HCT116 (cell line): ENCODE data around the gene RRAGC. TPM values are rescaled to one million over a fixed set of nuclear protein-coding genes. Genes with fewer than 3 reads are reported as not detected.

ENCODE experiments used
- ATAC-seq: fragments of 200-7000 bp; cut with Tn5 transposase; 2 replicates; pipeline ENCODE4 v1.9.1; 2020; ENCODE audit warnings: mild to moderate bottlenecking, moderate library complexity
- BruUV-seq: library from RNA; stranded (reverse); fragments of 400-500 nt; replicated peaks from 2 replicates; lab custom pipeline; 2021; lab: Mats Ljungman, UMichigan
- CTCF ChIA-PET: fragments of 300-600 bp; sonication (Branson Sonifier 250); formaldehyde crosslinking; loops from one replicate; lab custom pipeline; 2021; ENCODE audit warnings: antibody characterized with exemption; lab: Charles Lee
- POLR2A ChIA-PET: fragments of 300-600, 350-600 bp; sonication (Branson Sonifier 250); formaldehyde crosslinking; loops from one replicate; lab custom pipeline; 2021; ENCODE audit warnings: antibody characterized with exemption; lab: Charles Lee
- RAD21 ChIA-PET, 2 experiments: fragments of 300-600 bp; sonication (Branson Sonifier 250); formaldehyde crosslinking; loops; one replicate each; lab custom pipeline; 2023; ENCODE audit warnings: low total read pairs in 2 of 2; ENCODE audit not compliant: uncharacterized antibody in 2 of 2, unreplicated experiment in 2 of 2, low non-redundant PET in 1 of 2; lab: Charles Lee
- DNase-seq: peaks from one replicate; pipeline ENCODE4 v3.0.0-alpha.2; 2010; ENCODE audit warnings: low read depth, low spot score
- H2AFZ ChIP-seq: fragments of 200-600 bp; shearing (Covaris generic), sonication (generic); 2 replicates; pipeline ENCODE4 v1.6.1; 2017; ENCODE audit warnings: low read depth, mixed run types, mixed read lengths, antibody characterized with exemption, low read length; ENCODE audit not compliant: poor library complexity, severe bottlenecking
- H3K27ac ChIP-seq: 2 replicates; pipeline ENCODE4 v1.5.1; 2012; ENCODE audit warnings: low read depth, low read length
- H3K27me3 ChIP-seq: fragments of 200-600 bp; sonication (generic); 2 replicates; pipeline ENCODE4 v1.6.1; 2016; ENCODE audit warnings: mixed run types, low read length, mixed read lengths; ENCODE audit not compliant: insufficient read depth
- H3K36me3 ChIP-seq, 2 experiments: fragments of 200-500 bp in 1 of 2; fragments of 200-600 bp in 1 of 2; sonication (Bioruptor generic) in 1 of 2; sonication (generic) in 1 of 2; 2 replicates each; pipeline versions ENCODE4 v1.5.1 to v1.6.1; 2014 to 2016; ENCODE audit warnings: low read length in 2 of 2, inconsistent platforms in 1 of 2, mixed read lengths in 1 of 2, mixed run types in 1 of 2; ENCODE audit not compliant: insufficient read depth in 2 of 2, control insufficient read depth in 1 of 2
- H3K4me1 ChIP-seq, 2 experiments: fragments of 200-600 bp in 1 of 2; sonication (generic) in 1 of 2; 2 replicates each; pipeline versions ENCODE4 v1.5.1 to v1.6.1; 2012 to 2017; ENCODE audit warnings: low read length in 2 of 2, inconsistent platforms in 1 of 2, mild to moderate bottlenecking in 1 of 2, mixed read lengths in 1 of 2, mixed run types in 1 of 2, moderate library complexity in 1 of 2; ENCODE audit not compliant: insufficient read depth in 2 of 2, control insufficient read depth in 1 of 2
- H3K4me2 ChIP-seq: fragments of 200-600 bp; sonication (generic); 2 replicates; pipeline ENCODE4 v1.6.1; 2017; ENCODE audit warnings: mixed run types, low read length, mixed read lengths
- H3K4me3 ChIP-seq, 2 experiments: fragments of 200-600 bp in 1 of 2; sonication (generic) in 1 of 2; replicated peaks in 1 of 2; 2 replicates each; pipeline ENCODE4 v1.5.1; 2011 to 2016; ENCODE audit warnings: low read length in 2 of 2, control low read depth in 1 of 2, low read depth in 1 of 2, mild to moderate bottlenecking in 1 of 2, mixed read lengths in 1 of 2, mixed run types in 1 of 2
- H3K79me2 ChIP-seq: fragments of 200-600 bp; sonication (generic); 2 replicates; pipeline ENCODE4 v1.6.1; 2017; ENCODE audit warnings: mild to moderate bottlenecking, mixed run types, low read length, moderate library complexity, mixed read lengths; ENCODE audit not compliant: insufficient read depth
- H3K9ac ChIP-seq: fragments of 200-600 bp; sonication (generic); 2 replicates; pipeline ENCODE4 v1.6.1; 2016; ENCODE audit warnings: low read length, mixed read lengths
- H3K9me2 ChIP-seq: fragments of 200-600 bp; sonication (generic), shearing (Covaris generic); 2 replicates; pipeline ENCODE4 v1.6.1; 2017; ENCODE audit warnings: mixed run types, mild to moderate bottlenecking, moderate library complexity; ENCODE audit not compliant: insufficient read depth
- H3K9me3 ChIP-seq, 2 experiments: fragments of 200-500 bp in 1 of 2; fragments of 200-600 bp in 1 of 2; sonication (Bioruptor generic) in 1 of 2; sonication (generic) in 1 of 2; 2 replicates each; pipeline ENCODE4 v1.6.1; 2014 to 2017; ENCODE audit warnings: low read length in 2 of 2, mixed read lengths in 2 of 2, inconsistent platforms in 1 of 2, low read depth in 1 of 2, mild to moderate bottlenecking in 1 of 2, mixed run types in 1 of 2, moderate library complexity in 1 of 2; ENCODE audit not compliant: control insufficient read depth in 1 of 2, insufficient read depth in 1 of 2
- H4K20me1 ChIP-seq: fragments of 200-600 bp; sonication (generic), shearing (Covaris generic); 2 replicates; pipeline ENCODE4 v1.6.1; 2017; ENCODE audit warnings: mixed run types, mild to moderate bottlenecking, moderate library complexity; ENCODE audit not compliant: insufficient read depth
- CBX3 ChIP-seq: IDR thresholded peaks from 2 replicates; pipeline ENCODE4 v1.6.1; 2012; ENCODE audit warnings: low read depth
- EGR1 ChIP-seq: IDR thresholded peaks from 2 replicates; pipeline ENCODE4 v1.6.1; 2012; ENCODE audit warnings: low read depth
- ELF1 ChIP-seq: IDR thresholded peaks from 2 replicates; pipeline ENCODE4 v1.6.1; 2012; ENCODE audit warnings: low read depth, borderline replicate concordance
- EZH2 ChIP-seq: fragments of 200-600 bp; sonication (generic); IDR thresholded peaks from 2 replicates; pipeline ENCODE4 v1.6.1; 2017; ENCODE audit warnings: antibody characterized with exemption, mixed run types
- EZH2phosphoT487 ChIP-seq: fragments of 200-600 bp; IDR thresholded peaks from 2 replicates; pipeline ENCODE4 v1.6.1; 2018; ENCODE audit warnings: antibody characterized with exemption, borderline replicate concordance
- POLR2A ChIP-seq: IDR thresholded peaks from 2 replicates; pipeline ENCODE4 v1.7.0; 2011; ENCODE audit warnings: borderline replicate concordance; ENCODE audit not compliant: insufficient read depth, insufficient read length; ENCODE audit errors: extremely low read depth
- POLR2AphosphoS5 ChIP-seq: IDR thresholded peaks from 2 replicates; pipeline ENCODE4 v1.6.1; 2011; ENCODE audit warnings: mild to moderate bottlenecking, low read depth, low read length, moderate library complexity
- RAD21 ChIP-seq: IDR thresholded peaks from 2 replicates; pipeline ENCODE4 v1.6.1; 2012; ENCODE audit warnings: low read depth, mild to moderate bottlenecking
- TCF7L2 ChIP-seq: IDR thresholded peaks from 2 replicates; pipeline ENCODE4 v1.7.0; 2011; ENCODE audit warnings: borderline replicate concordance, inconsistent platforms; ENCODE audit not compliant: insufficient read depth, insufficient read length; ENCODE audit errors: extremely low read depth
- intact Hi-C: fragments of 100-400 bp; cut with micrococcal nuclease; formaldehyde crosslinking; loops from 2 replicates; pipeline ENCODE4 v1.10.0; 2022
- total RNA-seq: library from RNA; stranded (reverse); gene quantifications from one replicate; pipeline ENCODE4 v1.2.1, GENCODE V29; 2021; ENCODE audit not compliant: unreplicated experiment
- TF ChIP-seq, protein P1 (sequence below): IDR thresholded peaks from 2 replicates; pipeline ENCODE4 v1.6.1; 2012
- TF ChIP-seq, protein P2 (sequence below): IDR thresholded peaks from 2 replicates; pipeline ENCODE4 v1.6.1; 2012; ENCODE audit warnings: low read depth
- TF ChIP-seq, protein P3 (sequence below), 3 experiments: fragments of 200-600 bp in 1 of 3; sonication (generic) in 1 of 3; IDR thresholded peaks in 2 of 3; conservative IDR thresholded peaks in 1 of 3; 2 replicates each; pipeline ENCODE4 v1.5.1; 2012 to 2017; ENCODE audit warnings: low read depth in 2 of 3, low read length in 2 of 3, antibody characterized with exemption in 1 of 3, borderline replicate concordance in 1 of 3, control low read depth in 1 of 3, mild to moderate bottlenecking in 1 of 3, mixed read lengths in 1 of 3, mixed run types in 1 of 3, moderate library complexity in 1 of 3; ENCODE audit not compliant: insufficient read depth in 1 of 3

Gene RRAGC
- total RNA-seq, 1 experiment from 2014 or later: 11.7 TPM

DNA sequence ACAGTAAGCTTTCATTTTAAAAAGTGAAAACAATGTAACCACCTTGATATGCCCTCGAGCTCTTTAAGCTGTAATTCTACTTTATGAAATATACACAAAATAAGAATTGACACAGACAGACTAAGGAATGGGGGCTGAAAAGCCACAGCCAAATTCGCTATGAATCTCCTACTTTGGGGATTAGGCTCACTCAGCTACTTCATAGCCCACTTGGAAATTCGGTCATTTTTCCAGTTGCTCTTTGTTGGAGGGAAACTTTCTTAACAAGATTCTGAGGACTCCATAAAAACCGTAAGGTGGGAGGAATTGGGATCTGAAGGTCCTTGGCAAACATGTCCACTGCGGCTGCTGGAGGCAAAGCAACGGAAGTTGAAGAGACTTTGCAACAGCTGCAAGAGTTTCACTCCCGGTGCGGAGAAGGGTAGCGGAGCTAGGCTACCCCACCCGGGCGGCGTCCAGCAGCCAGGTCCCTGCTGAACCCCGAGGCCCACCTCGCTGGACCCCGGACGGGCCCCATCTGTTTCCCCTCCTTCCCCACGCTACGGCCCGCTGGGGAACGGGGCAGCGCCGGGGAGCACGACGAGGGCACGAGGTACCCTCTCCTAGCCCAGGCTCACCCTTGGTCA lies 12.9 kb upstream of the RRAGC start (continued):
- no peak for TF ChIP-seq POLR2A
- TF ChIP-seq ELF1: no peak
- TF ChIP-seq EZH2phosphoT487: no peak
- TF ChIP-seq, protein P1, sequence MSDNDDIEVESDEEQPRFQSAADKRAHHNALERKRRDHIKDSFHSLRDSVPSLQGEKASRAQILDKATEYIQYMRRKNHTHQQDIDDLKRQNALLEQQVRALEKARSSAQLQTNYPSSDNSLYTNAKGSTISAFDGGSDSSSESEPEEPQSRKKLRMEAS: no peak
- TF ChIP-seq EGR1: no peak

DNA sequence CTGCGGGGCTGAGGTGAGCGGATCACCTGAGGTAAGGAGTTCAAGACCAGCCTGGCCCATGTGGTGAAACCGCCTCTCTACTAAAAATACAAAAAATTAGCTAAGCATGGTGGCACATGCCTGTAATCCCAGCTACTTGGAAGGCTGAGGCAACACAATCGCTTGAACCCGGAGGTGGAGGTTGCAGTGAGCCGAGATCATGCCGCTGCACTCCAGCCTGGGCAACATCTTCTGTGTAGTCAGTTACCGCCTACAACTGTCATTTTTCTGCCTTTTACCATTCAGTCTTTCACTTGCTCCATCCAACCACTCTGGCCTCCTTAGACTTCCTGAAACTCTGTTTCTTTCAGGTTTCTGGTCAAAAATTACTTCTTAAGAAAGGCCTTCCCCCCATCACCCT lies 11.4 kb upstream of the RRAGC start:
- CTCF ChIA-PET: no interaction called here

DNA sequence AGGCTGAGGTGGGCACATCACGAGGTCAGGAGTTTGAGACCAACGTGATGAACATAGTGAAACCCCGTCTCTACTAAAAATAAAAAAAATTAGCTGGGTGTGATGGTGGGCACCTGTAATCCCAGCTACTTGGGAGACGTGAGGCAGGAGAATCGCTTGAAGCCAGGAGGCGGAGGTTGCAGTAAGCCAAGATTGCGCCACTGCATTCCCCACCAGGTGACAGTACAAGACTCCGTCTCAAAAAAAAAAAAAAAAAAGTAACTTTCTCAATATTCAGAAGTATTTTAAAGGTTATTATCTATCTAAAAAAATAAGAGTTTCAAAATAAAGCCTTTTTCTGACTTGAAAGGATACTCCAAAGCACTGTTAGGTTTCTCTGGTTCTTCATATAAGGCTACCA lies 7.6 kb upstream of the RRAGC start:
- intact Hi-C loops: no loop called here
- Histone ChIP-seq H3K9me2 (no peaks in the 10 kb centered on the region), H3K4me2 (no peak overlapping the region), H4K20me1 (no peaks in the 10 kb centered on the region), H3K79me2 (peaks cover 14% of the 10 kb centered on the region), H3K36me3 (peaks cover 0 to 14% of the 10 kb centered on the region in 2 experiments; a peak in 1 of 4 replicates), H3K4me1 (peaks cover 3 to 5% of the 10 kb centered on the region in 2 experiments; a peak in 2 of 4 replicates), H3K27ac (no peak overlapping the region), H3K9me3 (no peaks in the 10 kb centered on the region), H3K27me3 (no peaks in the 10 kb centered on the region), H3K9ac (no peak overlapping the region), H2AFZ (no peak overlapping the region), H3K4me3 (no peak overlapping the region)
- no TSS peak for BruUV-seq
- RAD21 ChIA-PET: no interaction called here
- ATAC-seq: no peak
- POLR2A ChIA-PET: no interaction called here
- no peak for DNase-seq
- CTCF ChIA-PET: no interaction called here
- no peak for TF ChIP-seq TCF7L2
- TF ChIP-seq, protein P2, sequence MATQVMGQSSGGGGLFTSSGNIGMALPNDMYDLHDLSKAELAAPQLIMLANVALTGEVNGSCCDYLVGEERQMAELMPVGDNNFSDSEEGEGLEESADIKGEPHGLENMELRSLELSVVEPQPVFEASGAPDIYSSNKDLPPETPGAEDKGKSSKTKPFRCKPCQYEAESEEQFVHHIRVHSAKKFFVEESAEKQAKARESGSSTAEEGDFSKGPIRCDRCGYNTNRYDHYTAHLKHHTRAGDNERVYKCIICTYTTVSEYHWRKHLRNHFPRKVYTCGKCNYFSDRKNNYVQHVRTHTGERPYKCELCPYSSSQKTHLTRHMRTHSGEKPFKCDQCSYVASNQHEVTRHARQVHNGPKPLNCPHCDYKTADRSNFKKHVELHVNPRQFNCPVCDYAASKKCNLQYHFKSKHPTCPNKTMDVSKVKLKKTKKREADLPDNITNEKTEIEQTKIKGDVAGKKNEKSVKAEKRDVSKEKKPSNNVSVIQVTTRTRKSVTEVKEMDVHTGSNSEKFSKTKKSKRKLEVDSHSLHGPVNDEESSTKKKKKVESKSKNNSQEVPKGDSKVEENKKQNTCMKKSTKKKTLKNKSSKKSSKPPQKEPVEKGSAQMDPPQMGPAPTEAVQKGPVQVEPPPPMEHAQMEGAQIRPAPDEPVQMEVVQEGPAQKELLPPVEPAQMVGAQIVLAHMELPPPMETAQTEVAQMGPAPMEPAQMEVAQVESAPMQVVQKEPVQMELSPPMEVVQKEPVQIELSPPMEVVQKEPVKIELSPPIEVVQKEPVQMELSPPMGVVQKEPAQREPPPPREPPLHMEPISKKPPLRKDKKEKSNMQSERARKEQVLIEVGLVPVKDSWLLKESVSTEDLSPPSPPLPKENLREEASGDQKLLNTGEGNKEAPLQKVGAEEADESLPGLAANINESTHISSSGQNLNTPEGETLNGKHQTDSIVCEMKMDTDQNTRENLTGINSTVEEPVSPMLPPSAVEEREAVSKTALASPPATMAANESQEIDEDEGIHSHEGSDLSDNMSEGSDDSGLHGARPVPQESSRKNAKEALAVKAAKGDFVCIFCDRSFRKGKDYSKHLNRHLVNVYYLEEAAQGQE: no peak
- TF ChIP-seq RAD21: no peak
- TF ChIP-seq, protein P3, sequence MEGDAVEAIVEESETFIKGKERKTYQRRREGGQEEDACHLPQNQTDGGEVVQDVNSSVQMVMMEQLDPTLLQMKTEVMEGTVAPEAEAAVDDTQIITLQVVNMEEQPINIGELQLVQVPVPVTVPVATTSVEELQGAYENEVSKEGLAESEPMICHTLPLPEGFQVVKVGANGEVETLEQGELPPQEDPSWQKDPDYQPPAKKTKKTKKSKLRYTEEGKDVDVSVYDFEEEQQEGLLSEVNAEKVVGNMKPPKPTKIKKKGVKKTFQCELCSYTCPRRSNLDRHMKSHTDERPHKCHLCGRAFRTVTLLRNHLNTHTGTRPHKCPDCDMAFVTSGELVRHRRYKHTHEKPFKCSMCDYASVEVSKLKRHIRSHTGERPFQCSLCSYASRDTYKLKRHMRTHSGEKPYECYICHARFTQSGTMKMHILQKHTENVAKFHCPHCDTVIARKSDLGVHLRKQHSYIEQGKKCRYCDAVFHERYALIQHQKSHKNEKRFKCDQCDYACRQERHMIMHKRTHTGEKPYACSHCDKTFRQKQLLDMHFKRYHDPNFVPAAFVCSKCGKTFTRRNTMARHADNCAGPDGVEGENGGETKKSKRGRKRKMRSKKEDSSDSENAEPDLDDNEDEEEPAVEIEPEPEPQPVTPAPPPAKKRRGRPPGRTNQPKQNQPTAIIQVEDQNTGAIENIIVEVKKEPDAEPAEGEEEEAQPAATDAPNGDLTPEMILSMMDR (IDR thresholded peaks at IDR 0.05 in 2 of 3, conservative IDR thresholded peaks at IDR 0.05 in 1 of 3; ENCODE audit: borderline replicate concordance in 1 of 3, insufficient read depth in 1 of 3, low read depth in 2 of 3, low read length in 2 of 3): no peak
- no peak for TF ChIP-seq POLR2AphosphoS5
- no peak for TF ChIP-seq EZH2
- TF ChIP-seq CBX3: no peak

More for the DNA sequence above, 11.4 kb upstream of the RRAGC start:
- POLR2A ChIA-PET: no interaction called here
- H3K79me2 ChIP-seq: peaks cover 19% of the 10 kb centered on the region
- H4K20me1 ChIP-seq: no peaks in the 10 kb centered on the region
- no peak overlapping the region for H3K4me2 ChIP-seq
- ATAC-seq (no peak), DNase-seq (no peak)
- H3K4me1 ChIP-seq: peaks cover 10 to 15% of the 10 kb centered on the region in 2 experiments; a peak in 3 of 4 replicates
- H3K9me3 ChIP-seq: no peaks in the 10 kb centered on the region
- H3K36me3 ChIP-seq: peaks cover 0 to 6% of the 10 kb centered on the region in 2 experiments; a peak in 1 of 4 replicates
- RAD21 ChIA-PET: no interaction called here
- H3K27ac ChIP-seq: no peak overlapping the region
- H3K9me2 ChIP-seq: no peaks in the 10 kb centered on the region
- no peak overlapping the region for H2AFZ ChIP-seq
- intact Hi-C loops: loop anchor here (5.0 kb wide), 2 partner anchors 86 to 221 kb away; no protein-coding TSS in a partner anchor
- no peak overlapping the region for H3K9ac ChIP-seq
- BruUV-seq: no TSS peak
- H3K4me3 ChIP-seq: no peak overlapping the region
- H3K27me3 ChIP-seq: no peaks in the 10 kb centered on the region
- TF ChIP-seq TCF7L2 (no peak), RAD21 (no peak)
